ENCODE results near the gene RHBDF1.
"Not testable (repeated sequence)": the region's sequence is repeated elsewhere in the genome, so short reads cannot be mapped to it uniquely, and the experiment has no call there.

RHBDF1 gene

DNA sequence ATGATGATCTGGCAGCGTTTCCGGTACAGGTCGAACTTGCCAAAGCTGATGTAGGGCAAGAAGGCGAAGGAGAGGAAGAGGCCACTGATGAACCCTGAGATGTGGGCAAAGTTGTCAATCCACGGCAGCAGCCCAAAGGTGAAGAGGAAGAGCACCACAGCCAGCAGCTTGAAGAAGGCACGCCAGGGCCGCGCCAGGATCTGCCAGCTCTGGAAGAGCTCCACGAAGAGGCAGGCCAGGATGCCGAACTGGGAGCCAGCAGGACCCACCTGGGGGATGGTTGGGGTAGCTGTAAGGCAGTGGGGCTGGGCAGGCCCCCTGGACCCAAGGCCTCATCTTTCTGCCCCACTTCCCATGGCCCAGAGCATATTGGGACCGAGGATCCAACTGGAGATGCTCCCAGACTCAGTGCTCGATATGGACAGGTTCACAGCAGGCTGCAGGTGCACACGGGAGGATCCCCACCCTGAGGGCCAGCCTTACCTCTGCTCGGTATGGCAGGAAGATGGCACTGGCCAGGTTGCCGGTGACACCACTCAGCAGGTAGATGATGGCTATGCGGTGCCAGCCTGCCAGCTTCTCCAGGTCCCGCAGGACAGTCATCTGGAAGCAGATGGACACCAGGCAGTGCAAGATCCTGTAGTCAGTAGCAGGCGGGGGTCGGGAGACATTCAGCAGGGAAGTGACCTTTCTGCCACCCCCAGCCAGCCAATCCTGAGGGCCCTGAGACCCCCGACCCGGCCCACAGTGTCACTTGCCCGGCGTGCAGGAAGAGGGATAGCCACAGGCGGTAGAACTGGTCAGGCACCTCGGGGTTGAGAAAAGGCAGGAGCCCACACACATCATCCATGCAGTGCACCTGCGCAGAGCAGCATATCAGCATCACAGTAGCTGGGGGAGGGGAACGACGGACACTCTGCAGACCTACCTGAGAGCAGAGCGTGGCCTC, 13.7 kb downstream of the RHBDF1 start:
- DNase-seq (ENCODE audit: low spot score) = no peak

DNA sequence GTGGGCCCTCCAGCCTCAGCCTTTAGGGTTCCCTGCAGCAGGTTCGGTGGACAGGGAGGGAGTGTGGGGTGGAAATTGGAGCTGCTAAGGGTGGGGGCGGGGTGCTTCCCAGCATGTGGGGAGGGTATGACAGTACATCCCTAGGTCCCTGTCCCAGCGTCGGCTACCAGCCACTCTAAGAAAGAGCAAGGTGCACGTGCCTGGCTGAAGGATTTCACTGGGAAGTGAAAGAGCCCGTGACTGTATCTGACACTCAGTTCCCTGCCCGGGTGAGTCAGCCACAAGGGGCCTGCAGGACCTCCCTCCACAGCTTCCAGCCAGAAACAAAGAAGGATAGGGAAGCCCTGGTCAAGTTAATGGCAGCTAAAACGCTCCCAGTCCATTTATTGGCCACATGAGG, 14.7 kb downstream of the RHBDF1 start:
- DNase-seq (ENCODE audit: low spot score) = no peak

DNA sequence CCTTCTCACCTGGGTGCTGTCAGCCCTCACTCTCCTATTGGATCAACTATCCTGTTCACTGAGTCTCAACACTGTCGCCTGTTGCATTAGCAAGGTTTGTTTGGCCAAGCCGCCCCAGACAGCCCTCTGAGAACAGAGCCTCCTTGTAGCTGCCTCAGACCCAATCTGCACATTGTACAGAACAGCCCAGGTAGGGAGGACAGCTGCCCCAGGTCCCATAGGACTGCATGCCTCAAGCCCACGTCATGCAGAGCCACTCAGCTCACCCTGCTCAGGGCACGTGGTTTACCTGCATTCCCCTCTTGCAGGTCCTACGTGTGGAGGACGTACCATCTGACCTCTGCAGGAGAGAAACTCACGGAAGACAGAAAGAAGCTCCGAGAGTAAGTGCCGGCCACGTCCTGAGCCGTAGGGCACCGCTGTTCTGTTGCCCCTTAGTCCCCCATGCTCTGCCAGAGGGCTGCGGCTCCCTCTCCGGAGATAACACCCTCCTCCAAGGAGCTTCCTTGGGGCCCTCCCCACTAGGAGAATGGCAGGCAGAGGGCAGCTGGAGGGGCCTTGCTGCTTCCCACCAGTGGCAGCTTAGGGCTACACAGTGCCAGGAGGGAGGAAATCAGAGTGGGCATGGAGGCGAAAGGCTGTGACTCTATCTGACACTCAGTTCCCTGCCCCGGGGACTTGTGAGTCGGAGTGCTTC, 16.1 kb downstream of the RHBDF1 start:
- no peak for DNase-seq (ENCODE audit: low spot score)

GRCh38 chr16:55571-56136, 16.8 kb downstream of the RHBDF1 start:
- DNase-seq (ENCODE audit: low spot score) = no peak

DNA sequence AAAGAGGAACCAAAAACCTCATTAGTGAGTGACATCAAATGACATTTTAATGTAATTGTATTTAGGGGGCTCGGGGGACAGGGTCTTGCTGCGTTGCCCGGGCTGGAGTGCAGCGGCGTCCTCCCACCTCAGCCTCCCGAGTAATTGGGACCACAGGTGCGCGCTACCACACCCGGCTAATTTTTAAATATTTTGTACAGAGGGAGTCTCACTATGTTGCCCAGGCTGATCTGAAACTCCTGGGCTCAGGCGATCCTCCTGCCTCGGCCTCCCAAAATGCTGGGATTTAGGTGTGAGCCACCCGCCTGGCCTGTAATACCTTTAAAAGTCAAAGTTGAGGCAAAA, 18.2 kb downstream of the RHBDF1 start:
- no peak for DNase-seq (ENCODE audit: low spot score)

DNA sequence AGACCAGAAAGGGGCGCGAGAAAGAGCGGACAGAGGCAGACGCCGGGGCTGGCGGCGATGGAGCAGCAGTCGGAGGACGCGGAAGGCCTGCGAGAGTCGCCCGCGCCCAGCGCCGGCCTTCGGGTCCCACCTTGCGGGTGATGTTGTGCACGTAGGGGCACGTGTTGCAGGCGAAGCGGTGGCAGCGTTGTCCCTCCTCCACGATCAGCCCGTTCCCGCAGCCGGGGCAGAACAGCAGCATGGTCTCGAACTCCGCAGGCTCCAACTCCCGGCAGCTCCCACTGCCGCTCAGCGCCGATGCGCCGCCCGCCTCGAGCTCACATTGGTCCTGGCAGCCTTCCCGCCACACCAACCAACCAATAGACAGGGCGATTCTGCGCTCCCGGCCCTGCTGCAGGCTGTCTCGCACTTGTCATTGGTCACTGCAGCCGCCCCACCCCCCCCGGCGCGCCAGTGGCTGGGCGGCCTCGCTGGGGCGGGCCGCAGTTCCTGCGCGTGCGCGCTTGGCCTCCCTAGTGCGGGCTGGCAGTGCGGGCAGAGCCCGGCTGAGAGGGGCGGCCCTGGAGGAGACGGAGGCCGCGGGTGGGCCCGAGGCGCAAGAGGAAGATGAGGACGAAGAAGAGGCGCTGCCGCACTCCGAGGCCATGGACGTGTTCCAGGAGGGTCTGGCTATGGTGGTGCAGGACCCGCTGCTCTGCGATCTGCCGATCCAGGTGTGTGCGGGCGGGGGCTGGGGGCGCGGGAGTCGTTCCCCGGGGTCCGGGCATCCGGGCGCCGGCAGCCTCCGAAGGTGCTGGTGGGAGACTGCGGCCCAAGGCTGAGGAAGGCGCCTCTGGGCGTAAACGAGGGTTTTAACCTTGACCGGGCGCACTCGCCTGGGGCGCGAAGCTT, 18.8 kb downstream of the RHBDF1 start, which contains the start of the genes POLR3K and SNRNP25:
POLR3K (minus strand) TSS at position 263 of the 891 bp plus-strand sequence; CDS start at position 241, 22 bp downstream.
SNRNP25 (plus strand) TSS at position 483 of the 891 bp plus-strand sequence; CDS start at position 672, 189 bp downstream.
- peak; percentile 99 for DNase-seq (ENCODE audit: low spot score)

DNA sequence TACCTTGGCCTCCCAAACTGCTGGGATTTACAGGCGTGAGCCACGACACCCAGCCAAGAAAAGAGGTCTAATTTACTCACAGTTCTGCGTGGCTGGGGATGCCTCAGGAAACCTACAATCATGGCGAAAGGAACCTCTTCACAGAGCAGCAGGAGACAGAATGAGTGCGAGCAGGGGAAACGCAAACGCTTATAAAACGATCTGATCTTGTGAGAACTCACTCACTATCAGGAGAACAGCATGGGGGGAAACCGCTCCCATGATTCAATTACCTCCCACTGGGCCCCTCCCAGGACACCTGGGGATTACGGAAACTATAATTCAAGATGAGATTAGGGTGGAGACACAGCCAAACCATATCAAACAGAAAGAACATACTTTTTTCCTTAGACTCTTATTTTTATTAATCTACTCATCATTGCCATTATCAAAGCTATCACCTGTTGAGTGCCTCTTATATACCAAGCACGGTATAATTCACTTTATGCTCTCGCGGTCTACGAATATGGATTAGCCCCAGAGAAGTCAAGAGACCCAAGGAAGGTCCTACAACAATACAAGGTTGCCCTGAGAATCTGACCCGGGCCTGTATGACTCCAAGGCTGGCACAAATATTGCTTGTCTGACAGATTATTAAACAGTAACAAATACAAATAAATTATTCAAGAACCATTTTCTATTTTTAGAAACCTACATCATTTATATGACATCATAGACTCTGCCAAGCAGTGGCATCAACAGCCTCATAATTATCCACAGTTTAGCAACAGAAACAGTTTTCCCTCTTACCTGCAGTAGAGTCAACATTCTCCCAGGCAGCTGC, 21.5 kb downstream of the RHBDF1 start:
- no peak for DNase-seq (ENCODE audit: low spot score)

DNA sequence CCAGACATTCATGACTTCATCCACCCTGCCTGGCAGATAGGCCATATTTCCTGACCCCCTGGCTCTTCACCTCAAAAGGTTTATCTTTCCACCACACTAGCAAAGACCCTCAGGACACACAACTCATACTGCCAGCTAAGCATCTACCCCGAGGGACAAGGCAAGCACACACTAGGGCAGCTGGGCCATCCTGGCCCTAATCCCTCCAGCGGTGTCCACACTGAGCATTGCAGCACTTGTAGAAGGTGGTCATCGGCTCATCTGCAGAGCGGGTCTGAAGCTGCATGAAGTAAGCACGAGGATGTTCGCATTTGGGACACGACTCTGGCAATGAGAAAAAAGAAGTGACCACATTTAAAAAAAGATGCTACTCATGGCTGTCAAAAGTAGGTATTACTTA, 25.2 kb downstream of the RHBDF1 start:
- no peak for DNase-seq (ENCODE audit: low spot score)

DNA sequence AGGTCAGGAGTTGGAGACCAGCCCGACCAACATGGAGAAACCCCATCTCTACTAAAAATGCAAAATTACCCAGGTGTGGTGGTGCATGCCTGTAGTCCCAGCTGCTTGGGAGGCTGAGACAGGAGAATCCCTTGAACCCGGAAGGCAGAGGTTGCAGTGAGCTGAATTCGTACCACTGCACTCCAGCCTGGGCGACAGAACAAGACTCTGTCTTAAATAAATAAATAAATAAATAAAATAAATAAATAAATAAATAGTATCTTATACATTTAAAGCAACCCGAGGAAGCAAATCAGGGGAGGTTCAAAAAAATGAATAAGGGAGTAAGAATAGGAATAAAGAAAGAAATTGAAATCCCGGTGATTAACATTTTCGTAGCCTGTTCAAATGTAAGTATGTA, 25.9 kb downstream of the RHBDF1 start:
- not testable (repeated sequence) for DNase-seq (ENCODE audit: low spot score)

DNA sequence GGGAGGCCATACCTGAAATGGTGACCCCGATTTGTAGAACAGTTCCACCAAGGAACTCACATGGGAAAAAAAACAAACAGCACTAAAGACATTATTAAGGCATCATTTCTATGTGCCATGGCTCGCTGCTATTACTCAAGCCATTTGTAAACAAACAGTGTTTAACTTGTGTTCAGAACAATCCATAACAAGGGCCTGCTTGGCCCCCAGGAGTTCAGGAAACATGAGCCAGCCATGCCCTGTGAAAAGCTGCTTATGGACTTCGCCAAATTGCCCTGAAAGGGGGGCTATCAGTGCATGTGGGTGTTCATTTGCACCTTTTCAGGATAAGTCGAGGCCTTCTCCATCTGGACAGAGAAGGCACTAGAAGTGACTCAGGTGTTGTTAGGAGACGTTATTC, 27.0 kb downstream of the RHBDF1 start:
- no peak for DNase-seq (ENCODE audit: low spot score)

GRCh38 chr16:44655-45054, 27.8 kb downstream of the RHBDF1 start:
- no peak for DNase-seq (ENCODE audit: low spot score)

DNA sequence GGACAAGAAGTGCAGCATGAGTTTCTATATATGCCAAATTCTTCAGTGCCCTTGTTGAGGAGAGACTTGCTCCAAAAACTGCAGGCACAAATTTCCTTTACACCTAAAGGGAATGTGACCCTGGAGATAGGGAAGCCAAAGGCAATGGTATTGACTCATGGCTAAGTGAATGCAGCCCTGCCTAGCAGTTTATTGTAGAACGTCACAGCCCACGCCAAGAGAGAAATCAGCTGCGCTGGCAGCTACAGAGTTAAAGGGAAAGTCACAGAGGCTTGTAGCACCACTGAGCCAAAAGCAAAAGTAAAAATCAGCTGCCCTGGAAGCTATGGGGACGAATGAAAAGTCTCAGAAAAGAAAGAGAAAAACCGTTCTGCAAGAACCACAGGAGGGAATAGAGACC, 29.1 kb downstream of the RHBDF1 start:
- DNase-seq (ENCODE audit: low spot score) = no peak

- no peak for DNase-seq (ENCODE audit: low spot score)
These were observed 29.7 kb downstream of the RHBDF1 start for GRCh38 chr16:42691-43090.

DNA sequence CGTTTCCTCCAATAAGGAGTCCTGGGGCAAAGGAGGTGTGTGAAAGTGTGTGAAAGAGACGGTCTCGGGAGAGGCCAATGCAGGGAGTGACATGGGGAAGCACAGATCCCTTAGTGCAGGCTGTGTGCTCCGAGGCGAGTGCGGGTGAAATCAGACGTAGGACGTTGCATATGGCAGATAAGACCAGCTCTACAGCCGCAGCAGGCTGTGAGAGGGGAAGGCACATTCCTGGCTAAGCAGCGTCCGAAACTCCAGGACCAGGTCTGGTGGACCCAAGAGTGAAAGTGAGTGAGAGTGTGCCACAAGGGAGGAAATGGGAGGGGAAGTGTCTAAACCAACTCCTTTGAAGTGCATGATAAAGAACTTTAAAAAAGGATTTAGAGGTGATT, 30.4 kb downstream of the RHBDF1 start:
- no peak for DNase-seq (ENCODE audit: low spot score)

DNA sequence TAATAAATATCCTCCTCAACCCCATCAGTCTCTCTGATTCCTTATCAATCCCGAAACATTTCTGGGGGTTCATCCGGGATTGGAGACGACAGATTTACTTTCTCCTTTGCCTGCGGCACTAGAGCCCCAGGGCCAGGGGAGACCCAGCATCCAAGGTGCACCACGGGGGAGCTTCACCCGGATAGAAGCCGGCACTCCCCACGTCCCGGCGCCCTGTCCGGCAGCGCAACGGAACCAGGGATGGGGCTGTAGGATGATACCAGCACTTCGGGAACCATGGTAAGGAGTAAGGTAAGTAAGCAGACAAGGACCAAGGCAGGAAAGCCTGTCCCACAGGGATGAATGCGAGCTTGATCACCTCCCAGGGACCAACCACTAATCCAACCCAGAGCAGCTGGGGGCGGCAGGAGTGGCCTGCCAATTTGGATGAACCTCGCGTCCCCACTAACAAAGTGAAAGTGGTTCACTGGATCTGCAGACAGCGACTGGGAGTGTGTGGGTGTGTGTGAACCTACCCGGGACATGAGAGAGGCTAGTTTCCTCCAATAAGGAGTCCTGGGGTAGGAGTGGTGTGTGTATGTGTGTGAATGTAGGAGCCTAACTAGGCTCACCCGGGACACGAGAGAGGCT, 30.9 kb downstream of the RHBDF1 start:
- no peak for DNase-seq (ENCODE audit: low spot score)

GRCh38 chr16:38941-39892, 33.2 kb downstream of the RHBDF1 start:
- DNase-seq (ENCODE audit: low spot score) = peak; percentile 41

DNA sequence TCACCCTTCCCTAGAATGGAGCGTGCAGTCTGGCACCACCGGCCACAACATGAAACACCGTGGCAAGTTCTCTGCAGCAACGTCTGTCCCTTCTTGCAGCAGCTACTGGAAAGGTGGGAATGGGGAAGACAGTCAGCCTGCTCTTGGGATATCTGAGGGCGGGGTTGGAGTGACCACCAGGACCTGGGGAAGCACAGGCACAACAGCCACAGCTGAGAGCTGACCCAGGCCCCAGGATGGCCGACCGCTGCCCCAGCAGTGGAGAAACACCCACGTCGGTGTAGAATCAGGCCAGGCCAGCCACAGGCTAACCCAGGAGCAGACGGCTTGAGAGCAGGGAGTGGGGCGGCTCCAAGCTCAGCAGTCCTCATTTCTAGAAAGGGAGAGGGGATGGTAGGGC, 34.2 kb downstream of the RHBDF1 start:
- not testable (repeated sequence) for DNase-seq (ENCODE audit: low spot score)

DNA sequence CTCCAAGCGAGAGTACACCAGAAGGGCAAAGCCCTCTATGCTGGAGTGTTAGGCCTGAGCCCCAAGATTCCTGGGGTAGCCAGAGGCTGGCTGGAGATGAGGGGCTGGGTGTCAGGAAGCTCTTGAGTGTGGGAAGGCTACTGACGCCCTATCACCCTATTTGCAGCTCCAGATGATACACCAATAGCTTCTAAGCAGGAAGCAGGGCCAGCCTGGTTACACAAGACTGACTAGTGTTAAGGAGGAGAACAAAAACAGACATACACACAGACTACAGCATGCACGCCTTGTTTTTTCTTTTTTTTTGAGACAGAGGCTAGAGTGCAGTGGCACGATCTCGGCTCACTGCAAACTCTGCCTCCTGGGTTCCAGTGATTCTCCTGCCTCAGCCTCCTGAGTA, 34.9 kb downstream of the RHBDF1 start:
- no peak for DNase-seq (ENCODE audit: low spot score)

GRCh38 chr16:36336-36984, 36.0 kb downstream of the RHBDF1 start:
- DNase-seq (ENCODE audit: low spot score) = no peak
